ENCODE results near the gene DECR2. TPM values are rescaled to one million over a fixed set of nuclear protein-coding genes. Genes with fewer than 3 reads are reported as not detected.

Gene DECR2
- total and polyA plus RNA-seq, 9 of the 15 experiments (the other 6 are each of a cell fraction or from before 2014, with no cell fraction given) = 1.0 to 31.9 (median 10.3) TPM

GRCh38 chr16:370443-370842, 31.2 kb upstream of the DECR2 start, which contains the start of gene MRPL28 (continued):
- TF ChIP-seq PRDM10 (IDR thresholded peaks at IDR 0.05; ENCODE audit: partially characterized antibody) (no peak), BMI1 (IDR thresholded peaks at IDR 0.05; ENCODE audit: low read length) (no peak), RAD51 (IDR thresholded peaks at IDR 0.05; ENCODE audit: borderline replicate concordance, low read depth) (no peak), JUN (IDR thresholded peaks at IDR 0.05; ENCODE audit: borderline replicate concordance, low read depth, low read length) (0 out of 2 replicates have a peak, but pooled peaks have one; percentile 5), JUN (CRISPR knock-in tag; IDR thresholded peaks at IDR 0.05; ENCODE audit: borderline replicate concordance) (no peak), MEF2D (tag; conservative IDR thresholded peaks at IDR 0.05; ENCODE audit: low read depth) (no peak), ZNF77 (CRISPR knock-in tag; IDR thresholded peaks at IDR 0.05) (no peak), SIX5 (IDR thresholded peaks at IDR 0.05; ENCODE audit: borderline replicate concordance in 1 of 2, insufficient read depth in 1 of 2, low read depth in 1 of 2, low read length in 2 of 2) (no peak), KLF1 (tag; IDR thresholded peaks at IDR 0.05) (no peak), RBFOX2 (IDR thresholded peaks at IDR 0.05; ENCODE audit: low read depth, low read length) (no peak), ZNF41 (CRISPR knock-in tag; conservative IDR thresholded peaks at IDR 0.05) (no peak), MCM2 (IDR thresholded peaks at IDR 0.05; ENCODE audit: low read depth) (no peak), ZNF253 (CRISPR knock-in tag; conservative IDR thresholded peaks at IDR 0.05) (no peak), E2F3 (CRISPR knock-in tag; IDR thresholded peaks at IDR 0.05) (no peak), NCOA4 (IDR thresholded peaks at IDR 0.05; ENCODE audit: partially characterized antibody) (no peak), RFX7 (CRISPR knock-in tag; IDR thresholded peaks at IDR 0.05) (no peak), PHF20 (IDR thresholded peaks at IDR 0.05; ENCODE audit: partially characterized antibody) (no peak), ZNF384 (IDR thresholded peaks at IDR 0.05; ENCODE audit: low read depth, low read length) (no peak), MYBL2 (IDR thresholded peaks at IDR 0.05; ENCODE audit: low read depth) (no peak), MYBL2 (CRISPR knock-in tag; IDR thresholded peaks at IDR 0.05; ENCODE audit: borderline replicate concordance) (no peak), HSF4 (CRISPR knock-in tag; IDR thresholded peaks at IDR 0.05; ENCODE audit: borderline replicate concordance) (no peak), L3MBTL2 (IDR thresholded peaks at IDR 0.05) (0 out of 2 replicates have a peak, but pooled peaks have one; percentile 11), ZNF23 (CRISPR knock-in tag; IDR thresholded peaks at IDR 0.05) (no peak)
- TF ChIP-seq, protein P1, sequence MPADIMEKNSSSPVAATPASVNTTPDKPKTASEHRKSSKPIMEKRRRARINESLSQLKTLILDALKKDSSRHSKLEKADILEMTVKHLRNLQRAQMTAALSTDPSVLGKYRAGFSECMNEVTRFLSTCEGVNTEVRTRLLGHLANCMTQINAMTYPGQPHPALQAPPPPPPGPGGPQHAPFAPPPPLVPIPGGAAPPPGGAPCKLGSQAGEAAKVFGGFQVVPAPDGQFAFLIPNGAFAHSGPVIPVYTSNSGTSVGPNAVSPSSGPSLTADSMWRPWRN (IDR thresholded peaks at IDR 0.05; ENCODE audit: low read depth) = no peak
- TF ChIP-seq, protein P2, sequence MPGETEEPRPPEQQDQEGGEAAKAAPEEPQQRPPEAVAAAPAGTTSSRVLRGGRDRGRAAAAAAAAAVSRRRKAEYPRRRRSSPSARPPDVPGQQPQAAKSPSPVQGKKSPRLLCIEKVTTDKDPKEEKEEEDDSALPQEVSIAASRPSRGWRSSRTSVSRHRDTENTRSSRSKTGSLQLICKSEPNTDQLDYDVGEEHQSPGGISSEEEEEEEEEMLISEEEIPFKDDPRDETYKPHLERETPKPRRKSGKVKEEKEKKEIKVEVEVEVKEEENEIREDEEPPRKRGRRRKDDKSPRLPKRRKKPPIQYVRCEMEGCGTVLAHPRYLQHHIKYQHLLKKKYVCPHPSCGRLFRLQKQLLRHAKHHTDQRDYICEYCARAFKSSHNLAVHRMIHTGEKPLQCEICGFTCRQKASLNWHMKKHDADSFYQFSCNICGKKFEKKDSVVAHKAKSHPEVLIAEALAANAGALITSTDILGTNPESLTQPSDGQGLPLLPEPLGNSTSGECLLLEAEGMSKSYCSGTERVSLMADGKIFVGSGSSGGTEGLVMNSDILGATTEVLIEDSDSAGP (CRISPR knock-in tag; IDR thresholded peaks at IDR 0.05) = no peak

Data from K562 (cell line).